Measurements from ENCODE around the gene PHKA2. TPM values are rescaled to one million over a fixed set of nuclear protein-coding genes. Genes with fewer than 3 reads are reported as not detected.
A peak's percentile ranks its signal among the peaks of the same experiment; 100 is the strongest.

The PHKA2 gene
- total RNA-seq, 1 experiment from 2014 or later = 34.4 TPM

DNA sequence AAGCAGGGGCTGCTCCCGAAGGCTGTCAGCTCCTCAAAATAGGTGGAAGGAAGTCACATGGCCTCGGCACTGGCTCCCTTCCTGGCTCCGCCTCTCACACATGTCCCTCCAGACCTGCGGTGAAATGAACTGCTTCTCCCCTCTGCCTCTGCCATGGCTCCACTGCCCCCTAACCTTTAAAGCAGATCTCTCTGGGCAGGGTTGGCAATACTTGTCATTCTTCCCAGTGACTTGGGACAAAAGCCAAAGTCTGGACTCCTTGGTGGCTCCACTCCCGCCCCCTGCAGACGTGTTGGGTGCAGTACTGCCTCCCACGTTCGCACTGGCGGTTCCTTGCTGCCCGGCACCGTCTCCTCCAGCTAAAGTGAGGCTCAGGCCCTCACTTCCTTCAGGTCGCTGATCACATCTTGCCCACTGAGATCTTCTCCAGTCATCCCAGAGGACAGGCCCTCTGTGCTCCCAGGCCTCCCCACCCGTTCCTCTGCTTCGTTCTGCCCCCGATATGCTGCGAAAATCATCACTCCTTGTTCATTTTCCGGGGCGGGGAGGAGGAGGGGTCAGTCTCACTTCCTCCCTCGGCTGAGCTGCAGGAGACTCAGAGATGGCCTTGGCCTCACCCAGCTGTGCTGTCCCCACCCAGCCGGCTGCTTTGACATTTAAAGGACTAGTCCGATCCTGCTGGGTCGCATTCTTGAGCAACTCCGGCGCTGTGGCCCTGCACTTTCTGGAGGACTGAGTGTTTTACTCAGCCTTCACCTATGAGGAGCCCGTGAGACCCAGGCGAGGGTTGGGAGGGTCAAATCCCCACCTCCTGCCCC is 97.4 kb downstream of the PHKA2 start:
- Histone ChIP-seq H3K4me1 (replicated peaks; ENCODE audit: insufficient read depth) (peaks cover 8% of the 10 kb centered on the region; the same call in 1 of the 2 replicates), H3K27ac (no peak overlapping the region), H2AFZ (peak overlapping the region; percentile 55), H3K4me2 (peak overlapping the region; percentile 82), H3K9me2 (ENCODE audit: insufficient read depth) (no peaks in the 10 kb centered on the region), H3K79me2 (ENCODE audit: low read depth) (no peaks in the 10 kb centered on the region), H3K27me3 (ENCODE audit: insufficient read depth, low read depth) (no peaks in the 10 kb centered on the region), H3K4me3 (peak overlapping the region; percentile 51), H4K20me1 (ENCODE audit: insufficient read depth) (no peaks in the 10 kb centered on the region), H3K36me3 (ENCODE audit: low read depth) (no peaks in the 10 kb centered on the region), H3K9me3 (ENCODE audit: insufficient read depth, low read depth) (no peaks in the 10 kb centered on the region), H3F3A (ENCODE audit: insufficient read depth, low read depth) (no peaks in the 10 kb centered on the region)
- peak; percentile 76 to 80 for DNase-seq
- intact Hi-C loops (cut with micrococcal nuclease; ENCODE audit: unreplicated experiment) = loop anchor here (2.0 to 5.0 kb wide), 3 partner anchors 448 to 494 kb away; partner anchors contain the start of gene CDKL5
- TF ChIP-seq EZH2 (IDR thresholded peaks at IDR 0.05; ENCODE audit: low read depth) = no peak
- TF ChIP-seq, protein P1, sequence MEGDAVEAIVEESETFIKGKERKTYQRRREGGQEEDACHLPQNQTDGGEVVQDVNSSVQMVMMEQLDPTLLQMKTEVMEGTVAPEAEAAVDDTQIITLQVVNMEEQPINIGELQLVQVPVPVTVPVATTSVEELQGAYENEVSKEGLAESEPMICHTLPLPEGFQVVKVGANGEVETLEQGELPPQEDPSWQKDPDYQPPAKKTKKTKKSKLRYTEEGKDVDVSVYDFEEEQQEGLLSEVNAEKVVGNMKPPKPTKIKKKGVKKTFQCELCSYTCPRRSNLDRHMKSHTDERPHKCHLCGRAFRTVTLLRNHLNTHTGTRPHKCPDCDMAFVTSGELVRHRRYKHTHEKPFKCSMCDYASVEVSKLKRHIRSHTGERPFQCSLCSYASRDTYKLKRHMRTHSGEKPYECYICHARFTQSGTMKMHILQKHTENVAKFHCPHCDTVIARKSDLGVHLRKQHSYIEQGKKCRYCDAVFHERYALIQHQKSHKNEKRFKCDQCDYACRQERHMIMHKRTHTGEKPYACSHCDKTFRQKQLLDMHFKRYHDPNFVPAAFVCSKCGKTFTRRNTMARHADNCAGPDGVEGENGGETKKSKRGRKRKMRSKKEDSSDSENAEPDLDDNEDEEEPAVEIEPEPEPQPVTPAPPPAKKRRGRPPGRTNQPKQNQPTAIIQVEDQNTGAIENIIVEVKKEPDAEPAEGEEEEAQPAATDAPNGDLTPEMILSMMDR (conservative IDR thresholded peaks at IDR 0.05) = peak; percentile 68
- BruUV-seq (replicated peaks) = no TSS peak
- ChIA-PET POLR2A (ENCODE audit: unreplicated experiment) (no interaction called here), CTCF (interaction anchor here (2.0 kb wide), 1 partner anchor 477 kb away, joined by 4 read pairs; no protein-coding TSS in a partner anchor)

DNA sequence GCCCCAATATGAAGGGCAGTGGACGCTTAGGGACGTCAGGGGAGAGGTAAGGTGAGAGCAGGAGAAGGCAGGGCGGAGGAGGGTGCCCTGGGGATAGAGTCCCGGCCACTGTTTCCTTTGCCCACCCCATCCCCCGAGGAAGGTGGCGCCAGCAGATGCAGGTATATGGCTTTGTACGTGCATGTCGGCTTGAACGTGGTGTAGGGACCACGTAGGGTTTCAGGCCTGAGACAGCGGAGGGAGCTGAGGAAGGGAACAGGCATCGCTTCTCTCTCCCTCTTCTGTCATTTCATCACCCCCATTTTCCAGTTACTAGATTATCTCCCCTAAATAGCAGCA is 97.9 kb downstream of the PHKA2 start:
- Histone ChIP-seq H3K27me3 (ENCODE audit: insufficient read depth, low read depth) (no peaks in the 10 kb centered on the region), H3K4me1 (replicated peaks; ENCODE audit: insufficient read depth) (peaks cover 8% of the 10 kb centered on the region; the same call in 1 of the 2 replicates), H3F3A (ENCODE audit: insufficient read depth, low read depth) (no peaks in the 10 kb centered on the region), H3K4me2 (peak overlapping the region; percentile 82), H3K4me3 (peak overlapping the region; percentile 51), H3K36me3 (ENCODE audit: low read depth) (no peaks in the 10 kb centered on the region), H2AFZ (peak overlapping the region; percentile 55), H3K9me2 (ENCODE audit: insufficient read depth) (no peaks in the 10 kb centered on the region), H4K20me1 (ENCODE audit: insufficient read depth) (no peaks in the 10 kb centered on the region), H3K27ac (no peak overlapping the region), H3K9me3 (ENCODE audit: insufficient read depth, low read depth) (no peaks in the 10 kb centered on the region), H3K79me2 (ENCODE audit: low read depth) (no peaks in the 10 kb centered on the region)
- intact Hi-C loops (cut with micrococcal nuclease; ENCODE audit: unreplicated experiment) = loop anchor here (2.0 to 5.0 kb wide), 3 partner anchors 449 to 494 kb away; partner anchors contain the start of gene CDKL5
- POLR2A ChIA-PET (ENCODE audit: unreplicated experiment) = no interaction called here
- DNase-seq = peak in 1 of 2 experiments; percentile 11
- TF ChIP-seq, protein P1 (conservative IDR thresholded peaks at IDR 0.05) = no peak
- TF ChIP-seq EZH2 (IDR thresholded peaks at IDR 0.05; ENCODE audit: low read depth) = no peak
- CTCF ChIA-PET = interaction anchor here (2.0 kb wide), 1 partner anchor 476 kb away, joined by 4 read pairs; no protein-coding TSS in a partner anchor
- no TSS peak for BruUV-seq (replicated peaks)

GRCh38 chrX:18885328-18886004 is 98.4 kb downstream of the PHKA2 start:
- no peak for TF ChIP-seq EZH2 (IDR thresholded peaks at IDR 0.05; ENCODE audit: low read depth)
- TF ChIP-seq, protein P1 (conservative IDR thresholded peaks at IDR 0.05) = no peak
- Histone ChIP-seq H3K36me3 (ENCODE audit: low read depth) (no peaks in the 10 kb centered on the region), H3K9me3 (ENCODE audit: insufficient read depth, low read depth) (no peaks in the 10 kb centered on the region), H3F3A (ENCODE audit: insufficient read depth, low read depth) (no peaks in the 10 kb centered on the region), H3K27me3 (ENCODE audit: insufficient read depth, low read depth) (no peaks in the 10 kb centered on the region), H3K4me3 (peak overlapping the region; percentile 51; the same call in 1 of the 2 replicates), H3K9me2 (ENCODE audit: insufficient read depth) (no peaks in the 10 kb centered on the region), H3K4me1 (replicated peaks; ENCODE audit: insufficient read depth) (peaks cover 8% of the 10 kb centered on the region; the same call in 1 of the 2 replicates), H3K27ac (no peak overlapping the region), H2AFZ (no peak overlapping the region), H4K20me1 (ENCODE audit: insufficient read depth) (no peaks in the 10 kb centered on the region), H3K79me2 (ENCODE audit: low read depth) (no peaks in the 10 kb centered on the region), H3K4me2 (peak overlapping the region; percentile 82)
- POLR2A ChIA-PET (ENCODE audit: unreplicated experiment) = no interaction called here
- intact Hi-C loops (cut with micrococcal nuclease; ENCODE audit: unreplicated experiment) = loop anchor here (1.0 to 5.0 kb wide), 4 partner anchors 210 to 493 kb away; partner anchors contain the start of gene CDKL5
- BruUV-seq (replicated peaks) = no TSS peak
- no peak for DNase-seq
- CTCF ChIA-PET = no interaction called here

Data from PC-9 (cell line).